NOMO-1 treated with dmso at 0.1 percent for 144 hours (cell line): ENCODE results near the gene RND3.

Experiments used
- DNase-seq: peaks from one replicate; lab custom pipeline; 2025; ENCODE audit not compliant: unreplicated experiment; lab: John Stamatoyannopoulos, UW

RND3 gene

DNA sequence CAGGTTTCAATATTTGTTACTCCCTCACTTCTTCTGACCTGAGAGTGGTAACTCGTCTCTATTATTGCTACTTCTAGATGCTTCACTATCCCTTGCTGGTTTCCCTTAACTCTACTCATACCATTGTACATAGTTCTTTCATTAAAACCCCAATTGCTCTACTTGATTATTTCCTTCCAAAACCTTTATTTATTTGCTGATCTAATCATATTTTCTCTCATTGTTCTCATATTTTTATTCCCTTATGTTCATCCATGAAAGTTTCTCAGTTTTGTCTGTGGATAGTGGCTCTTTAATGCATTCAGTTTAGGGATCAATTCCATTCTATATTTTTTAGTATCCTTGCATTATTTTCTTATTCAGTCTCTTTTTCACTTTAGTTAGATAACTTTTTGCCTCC, 42.1 kb downstream of the RND3 start:
- no peak for DNase-seq

DNA sequence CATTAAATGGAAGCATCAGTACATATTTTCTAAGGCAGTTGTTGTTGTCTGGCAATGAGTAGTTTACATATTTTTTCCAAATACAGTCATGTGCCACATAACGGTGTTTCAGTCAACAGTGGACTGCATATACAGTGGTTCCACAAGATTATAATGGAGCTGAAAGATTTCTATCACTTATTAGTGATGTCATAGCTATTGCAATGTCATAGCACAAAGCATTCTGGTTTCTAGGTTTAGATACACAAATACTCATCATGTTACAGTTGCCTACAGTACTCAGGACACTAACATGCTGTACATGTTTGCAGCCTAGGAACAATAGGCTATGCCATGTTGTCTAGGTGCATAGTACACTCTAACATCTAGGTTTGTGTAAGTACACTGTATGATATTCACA, 45.0 kb downstream of the RND3 start:
- no peak for DNase-seq

DNA sequence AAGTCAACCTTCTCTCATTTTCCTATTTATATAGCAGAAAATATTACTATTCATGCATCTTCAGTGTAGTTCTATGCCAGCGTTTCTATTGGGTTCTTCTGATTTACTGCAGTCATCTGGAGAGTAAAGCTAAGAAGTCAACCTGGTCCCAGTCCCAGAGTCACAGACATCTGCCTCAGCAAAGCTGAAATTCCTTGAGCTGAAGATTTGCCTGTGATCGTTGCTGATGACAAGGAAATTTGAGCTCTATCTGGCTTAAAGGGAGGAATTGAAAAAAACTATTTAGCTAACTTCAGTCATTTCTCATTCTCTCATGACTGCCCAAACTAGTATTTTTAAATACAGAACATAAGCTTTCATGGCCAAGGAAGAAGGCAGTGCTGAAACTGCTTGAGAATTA, 45.7 kb downstream of the RND3 start:
- DNase-seq = no peak

DNA sequence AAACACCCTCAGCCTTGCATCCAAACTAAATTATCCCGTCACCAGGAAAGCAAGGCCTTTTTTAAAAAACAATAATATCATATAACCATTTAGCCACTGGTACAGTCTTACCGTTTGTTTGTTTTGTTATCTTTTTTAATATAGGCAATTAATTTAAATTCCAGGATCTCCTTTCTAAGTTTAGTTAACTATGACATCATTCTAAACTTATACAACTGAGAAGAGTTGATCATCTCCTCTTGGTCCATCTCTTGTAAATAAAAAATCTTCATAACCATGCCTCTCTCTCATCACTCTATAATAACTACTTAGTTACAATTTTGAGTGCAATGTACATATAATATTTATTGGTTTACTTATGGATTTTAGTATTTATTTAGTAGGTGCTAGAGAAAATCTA, 46.2 kb downstream of the RND3 start:
- DNase-seq = no peak

DNA sequence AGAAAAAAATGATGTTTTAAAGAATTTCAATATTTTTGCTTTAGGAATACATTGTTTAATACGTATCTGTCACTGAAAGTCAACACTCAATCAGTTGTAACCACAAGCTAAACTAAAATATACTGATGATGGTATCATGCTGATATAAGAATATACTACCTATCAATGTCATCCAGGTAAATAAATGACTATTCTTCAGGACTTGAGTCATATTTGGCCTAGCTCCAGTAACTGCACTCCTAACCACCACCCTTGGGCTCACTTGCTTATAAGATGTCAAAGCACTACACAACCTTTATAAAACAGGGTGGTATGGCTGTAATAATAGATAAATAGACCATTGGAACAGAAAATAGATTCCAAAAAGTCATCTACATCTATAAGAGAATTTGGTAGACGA, 48.8 kb downstream of the RND3 start:
- no peak for DNase-seq

DNA sequence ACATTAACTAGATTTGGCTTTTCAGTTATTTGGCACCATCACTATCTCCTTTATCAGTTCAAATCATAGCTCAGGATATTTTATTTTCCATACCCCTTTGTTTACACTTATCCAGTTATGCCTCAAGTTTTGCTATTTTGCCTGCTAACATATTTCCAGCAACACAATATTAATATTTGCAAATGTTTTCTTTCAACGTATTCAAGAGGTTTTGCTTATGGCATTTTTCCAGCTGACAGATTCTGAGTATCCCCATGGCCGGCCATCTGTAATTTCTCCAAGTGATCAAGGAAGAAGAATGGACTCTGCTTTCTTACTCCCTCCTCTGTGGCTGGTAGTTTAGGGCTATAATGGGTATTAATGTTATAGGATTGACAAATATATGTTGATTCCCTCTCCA, 49.4 kb downstream of the RND3 start:
- DNase-seq = no peak

DNA sequence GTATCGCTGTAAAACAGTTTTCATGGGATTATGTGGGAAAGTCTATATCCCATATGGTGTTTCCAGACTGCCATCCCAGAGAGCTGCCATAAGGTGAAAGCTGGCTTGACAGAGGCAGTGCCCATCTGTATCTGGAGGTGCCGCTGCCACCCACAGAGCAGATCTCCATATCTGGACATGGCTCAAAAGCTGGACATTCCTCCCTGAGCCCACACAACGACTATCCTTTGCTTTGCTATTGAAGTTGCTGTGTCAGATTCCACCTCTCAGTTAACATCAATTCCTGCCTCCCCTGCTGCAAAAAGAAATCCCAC, 55.2 kb downstream of the RND3 start:
- no peak for DNase-seq

DNA sequence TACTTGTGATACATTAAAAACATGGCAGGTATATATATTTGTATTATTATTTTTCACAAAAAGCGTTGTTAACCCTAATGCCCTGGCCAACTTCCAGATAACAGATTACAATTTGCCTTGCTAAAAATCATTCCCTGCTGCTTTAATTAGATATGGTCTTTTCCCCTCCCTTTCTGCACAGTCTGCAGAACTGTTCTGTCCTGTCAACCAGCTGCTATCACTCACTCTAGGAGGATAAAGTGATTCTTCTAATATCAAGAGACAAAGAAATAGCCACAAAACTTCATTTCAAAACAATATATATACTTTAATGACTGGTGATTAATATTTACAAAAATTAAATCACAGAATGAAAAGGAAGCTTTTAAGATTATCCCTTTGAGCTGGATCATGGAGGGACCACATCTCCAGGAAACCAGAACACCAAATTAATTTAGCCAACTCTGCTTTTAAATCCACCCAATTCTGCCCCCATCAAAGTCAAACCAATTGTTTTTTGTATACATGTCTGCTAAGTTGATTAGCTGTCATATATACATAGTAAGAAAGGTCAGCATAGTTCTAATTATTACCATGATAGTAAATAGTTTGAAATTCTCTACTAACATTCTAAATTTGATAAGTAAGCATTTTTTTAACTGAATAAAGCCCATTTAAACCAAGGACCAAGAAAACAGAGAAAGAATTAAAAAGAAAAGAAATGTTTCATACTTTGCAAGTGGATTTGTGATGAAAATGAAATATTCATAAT, 55.7 kb downstream of the RND3 start:
- no peak for DNase-seq

DNA sequence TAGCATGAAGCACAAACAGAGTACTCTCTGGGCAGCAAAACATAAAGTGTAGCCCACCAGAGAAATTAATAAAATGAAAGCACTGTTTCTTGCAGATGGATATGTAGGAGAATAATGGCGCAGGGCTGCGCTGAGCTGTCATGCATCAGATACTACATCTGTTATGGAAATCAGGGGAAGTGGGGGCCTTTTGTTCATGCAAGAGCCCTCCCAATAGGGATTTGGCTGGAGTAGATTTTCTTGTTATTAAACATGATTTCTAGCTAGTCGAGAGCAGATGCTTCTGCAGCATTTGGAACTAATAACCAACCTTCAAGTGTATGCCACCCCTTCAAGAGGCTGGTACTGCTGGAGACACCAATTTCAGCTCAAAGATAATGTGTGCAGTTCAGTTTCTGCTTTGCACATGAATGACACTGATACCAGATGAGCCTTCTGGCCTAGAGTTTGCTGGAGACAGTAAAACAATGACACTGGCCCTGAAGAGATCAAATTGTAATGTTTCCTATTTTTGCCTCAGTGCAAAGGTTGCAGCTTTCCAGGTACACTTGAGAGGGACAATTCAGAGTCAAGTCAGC, 58.0 kb downstream of the RND3 start:
- no peak for DNase-seq

DNA sequence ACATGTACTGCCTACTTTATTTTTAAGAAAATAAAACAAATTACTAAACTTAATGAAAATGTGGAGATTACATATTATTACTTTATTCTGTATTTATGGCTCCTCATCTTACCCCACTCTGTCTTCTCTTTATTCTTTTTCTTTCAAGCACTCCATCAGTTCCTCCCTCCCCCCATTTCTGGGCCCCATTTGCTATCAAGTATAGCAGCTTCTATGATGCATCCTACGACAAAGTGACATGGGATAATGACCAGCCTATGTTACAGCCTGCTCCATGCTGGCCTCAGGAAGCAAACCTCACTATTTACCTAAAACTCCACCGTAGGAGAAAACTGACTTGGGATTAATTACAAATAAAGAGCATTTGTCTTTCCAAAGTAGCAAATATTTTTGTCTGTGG, 58.8 kb downstream of the RND3 start:
- no peak for DNase-seq

DNA sequence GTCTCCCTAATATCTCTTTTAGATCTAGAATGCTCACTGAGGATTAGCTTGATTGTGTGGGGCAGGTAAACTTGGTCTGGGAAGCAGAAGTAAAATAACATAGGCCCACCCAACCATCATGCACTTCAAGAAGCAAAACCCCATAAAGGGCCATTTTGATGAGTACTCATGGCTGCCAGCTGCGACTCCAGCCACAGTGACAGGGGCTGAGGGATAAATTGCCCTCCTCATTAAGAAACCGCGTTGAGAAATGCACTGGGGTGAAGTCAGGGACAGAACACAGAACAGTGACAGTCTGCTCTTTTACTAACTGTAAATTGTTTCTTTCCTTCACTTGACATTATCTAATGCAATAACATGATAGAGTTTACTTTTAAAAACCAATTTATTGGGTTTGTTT, 60.2 kb downstream of the RND3 start:
- DNase-seq = no peak

DNA sequence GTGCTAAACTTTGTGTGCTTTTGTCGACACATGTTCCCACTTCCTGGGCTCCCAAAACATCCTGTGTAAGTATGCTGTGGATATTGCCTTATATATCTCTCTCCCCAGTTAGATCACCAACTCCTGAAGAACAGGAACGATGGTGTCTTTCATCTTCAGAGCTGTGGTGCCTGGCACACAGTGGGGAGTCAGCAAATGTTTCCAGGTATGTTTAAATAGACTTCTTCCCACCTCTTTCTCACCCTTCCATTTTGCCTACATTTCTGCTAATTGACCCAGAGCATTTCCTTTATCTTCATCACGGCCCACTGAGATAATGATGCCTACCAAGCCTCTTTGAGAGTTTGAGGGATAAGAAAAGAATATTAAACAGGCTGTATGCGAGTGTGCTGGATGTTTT, 60.7 kb downstream of the RND3 start:
- no peak for DNase-seq

DNA sequence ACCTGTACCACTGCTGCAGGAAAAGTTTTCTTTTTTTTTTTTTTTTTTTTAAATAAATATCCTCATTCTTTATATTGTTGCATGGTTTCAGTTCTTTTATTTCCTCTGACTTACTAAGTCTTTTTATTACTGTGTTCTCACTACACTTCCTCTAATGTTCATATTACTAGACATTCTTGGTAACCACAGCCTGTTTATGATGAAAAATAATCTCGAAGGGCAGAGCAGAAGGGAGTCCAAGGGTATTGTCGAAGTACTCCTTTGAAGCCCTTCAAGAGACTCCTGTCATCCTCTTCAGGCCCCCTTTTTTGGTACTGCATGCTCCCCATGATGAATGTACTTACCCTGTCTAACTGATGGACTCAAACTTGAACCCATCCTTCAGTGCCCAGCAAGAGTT, 61.2 kb downstream of the RND3 start:
- no peak for DNase-seq

DNA sequence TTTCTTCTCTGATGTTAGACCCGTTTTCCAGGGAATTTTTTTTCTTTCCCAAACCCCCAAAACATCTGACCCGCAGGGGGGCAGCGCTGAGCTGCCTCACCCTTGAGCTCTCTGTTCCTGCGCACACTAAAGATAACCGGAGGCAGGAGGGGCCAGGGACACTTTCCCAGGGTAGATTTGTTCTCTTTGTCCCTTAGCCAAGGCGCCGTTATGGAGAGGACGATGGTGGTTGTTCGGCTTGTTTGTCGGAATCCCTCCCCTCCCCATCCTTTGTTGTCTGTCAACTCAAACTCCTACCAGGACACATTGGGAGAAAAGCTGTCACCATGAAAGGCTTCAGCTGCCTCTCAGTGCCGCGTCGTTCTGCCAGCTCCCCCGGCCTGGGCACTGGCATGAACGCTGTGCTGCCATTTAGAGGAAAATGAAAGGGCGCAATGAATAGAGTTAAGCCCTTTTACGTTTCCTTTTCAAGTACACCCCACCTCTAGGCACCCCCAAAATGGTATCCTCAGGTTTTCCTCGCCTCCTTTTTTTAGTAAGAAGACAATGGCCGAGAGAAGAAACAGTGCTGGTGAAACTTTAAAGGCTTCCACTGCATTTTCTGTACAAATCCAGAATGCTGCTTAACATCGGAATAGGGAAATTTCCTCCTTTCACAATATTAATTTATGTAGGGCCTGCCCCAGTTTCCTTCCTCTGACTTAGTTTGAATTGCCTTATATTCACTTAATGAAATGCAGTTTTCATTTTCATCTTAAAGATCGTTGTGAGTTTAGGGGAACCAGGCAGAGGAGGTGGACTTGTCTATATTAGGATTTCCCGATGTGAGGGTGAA, 62.1 kb downstream of the RND3 start:
- no peak for DNase-seq

DNA sequence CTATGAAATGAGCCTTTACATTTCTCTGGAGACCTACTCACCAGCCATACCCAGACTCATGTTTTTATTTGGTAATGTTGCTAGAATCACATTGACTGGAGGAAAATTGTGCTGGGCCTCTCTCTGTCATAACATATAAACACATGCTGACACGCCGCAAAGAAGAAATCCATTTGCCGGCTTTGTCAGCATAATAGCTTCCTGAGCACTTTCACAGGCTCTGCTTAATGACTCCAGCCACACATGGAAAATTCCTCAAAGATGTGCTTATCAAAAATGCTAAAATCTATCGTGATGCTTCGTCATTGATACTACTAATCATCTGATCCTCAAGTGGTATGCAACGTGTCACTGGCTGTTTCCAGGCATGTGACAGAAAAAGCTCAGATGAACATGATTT, 63.1 kb downstream of the RND3 start:
- no peak for DNase-seq

DNA sequence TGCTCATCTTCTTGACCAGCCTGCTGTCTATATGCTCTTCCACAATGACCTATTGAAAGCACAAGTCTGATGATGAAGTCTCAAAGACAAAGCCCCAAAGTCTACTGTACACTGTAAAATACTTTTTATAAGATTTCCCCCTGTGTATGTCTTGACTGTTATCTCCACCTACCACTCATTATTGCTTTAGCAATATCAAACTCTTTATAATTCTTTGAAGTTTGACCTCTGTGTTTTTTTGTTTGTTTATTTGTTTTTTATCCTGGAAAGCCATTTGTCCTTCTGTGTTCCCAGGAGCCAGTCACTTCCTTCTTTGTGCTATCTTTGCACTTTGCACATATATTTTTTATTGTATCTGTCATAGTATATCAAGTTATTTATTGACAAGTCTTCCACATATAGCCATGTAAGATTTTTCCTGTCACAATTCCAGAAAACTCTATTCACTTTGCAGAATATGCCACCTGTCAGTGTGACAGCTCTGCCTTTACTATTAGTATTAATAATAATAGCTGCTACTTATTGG, 66.3 kb downstream of the RND3 start:
- no peak for DNase-seq

DNA sequence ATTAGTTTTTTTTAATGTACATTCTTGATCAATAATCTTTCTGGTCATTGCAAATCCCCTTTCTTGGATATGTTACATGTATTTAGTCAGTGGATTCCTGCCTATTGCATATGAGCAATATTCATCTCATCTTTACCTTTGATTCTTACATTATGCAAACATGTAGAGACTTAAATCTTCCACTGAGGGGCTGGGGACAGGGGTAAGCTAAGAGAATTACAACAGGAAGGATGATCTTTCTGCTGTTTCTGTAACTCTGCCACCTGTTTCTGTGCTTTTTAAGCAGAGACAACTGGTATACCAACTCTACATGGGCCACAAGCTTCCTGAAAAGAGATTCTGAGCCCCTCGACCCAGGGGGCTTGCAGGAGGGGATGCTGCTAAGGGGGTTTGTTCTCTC, 68.6 kb downstream of the RND3 start:
- no peak for DNase-seq
